Transverse colon (tissue), 4 donors: ENCODE data around the gene PPP1R37. TPM values are rescaled to one million over a fixed set of nuclear protein-coding genes. Genes with fewer than 3 reads are reported as not detected.

Source experiments
- DNase-seq: peaks from one replicate; pipeline ENCODE4 v3.0.0-alpha.2; 2019
- H3K27ac ChIP-seq, 4 donors: fragments of 200-600 bp; sonication (generic); 2 replicates each; pipeline ENCODE4 v1.5.1; 2016 to 2018; ENCODE audit warnings: inconsistent platforms in 4 of 4
- H3K27me3 ChIP-seq: fragments of 200-600 bp; sonication (generic); 2 replicates; pipeline ENCODE4 v1.5.1; 2017; ENCODE audit warnings: inconsistent platforms
- H3K36me3 ChIP-seq, 4 donors: fragments of 200-600 bp; sonication (generic); 2 replicates each; pipeline ENCODE4 v1.5.1; 2017 to 2019; ENCODE audit warnings: inconsistent platforms in 4 of 4
- H3K4me1 ChIP-seq, 4 donors: fragments of 200-600 bp; sonication (generic); 2 replicates each; pipeline ENCODE4 v1.5.1; 2017 to 2020; ENCODE audit warnings: inconsistent platforms in 4 of 4
- H3K4me3 ChIP-seq, 4 donors: fragments of 200-600 bp; sonication (generic); 1 replicate in 1 of 4; 2 replicates in 3 of 4; pipeline versions ENCODE4 v1.5.1 to v1.6.1; 2017 to 2019; ENCODE audit warnings: inconsistent platforms in 4 of 4
- H3K9me3 ChIP-seq, 2 donors: fragments of 200-600 bp; sonication (generic); 2 replicates each; pipeline ENCODE4 v1.5.1; 2017 to 2019; ENCODE audit warnings: inconsistent platforms in 2 of 2
- CTCF ChIP-seq, 5 experiments: fragments of 200-600 bp in 3 of 5; fragments of 450-650 bp in 2 of 5; sonication (generic) in 3 of 5; IDR thresholded peaks; 1 replicate in 2 of 5; 2 replicates in 3 of 5; pipeline ENCODE4 v1.5.1; 2016 to 2017; ENCODE audit warnings: antibody characterized with exemption in 5 of 5, inconsistent platforms in 3 of 5, mild to moderate bottlenecking in 2 of 5, moderate library complexity in 1 of 5
- EP300 ChIP-seq: sonication (generic); formaldehyde crosslinking; IDR thresholded peaks from one replicate; pipeline ENCODE4 v1.6.1; 2017; ENCODE audit warnings: antibody characterized with exemption, low read depth
- POLR2A ChIP-seq: fragments of 450-650 bp; IDR thresholded peaks from one replicate; pipeline ENCODE4 v1.6.1; 2016; ENCODE audit warnings: antibody characterized with exemption, mild to moderate bottlenecking, moderate library complexity
- POLR2AphosphoS5 ChIP-seq, 3 donors: sonication (generic); formaldehyde crosslinking; IDR thresholded peaks; one replicate each; pipeline ENCODE4 v1.6.1; 2016; ENCODE audit warnings: antibody characterized with exemption in 3 of 3
- WGBS, 2 donors: methylation state at CpG; one replicate each; pipeline ENCODE4 v1.1.5; 2018; ENCODE audit warnings: low coverage in 1 of 2; 5-methylcytosine and 5-hydroxymethylcytosine counted together
- in situ Hi-C, 4 donors: fragments of 200-750 bp; cut with MboI; loops; one replicate each; pipeline versions ENCODE4 v1.15.0 to v1.15.1; 2017; ENCODE audit warnings: low sequenced_read_pairs in 3 of 4, low pct_ligation_motif_present in 1 of 4, low pct_unique_long_range_greater_than_20kb in 1 of 4
- intact Hi-C: fragments of 100-400 bp; cut with DNase I; formaldehyde crosslinking; loops from one replicate; pipeline ENCODE4 v1.15.1; 2023; ENCODE audit warnings: low total_unique reads
- total RNA-seq, 4 donors: library from RNA; depleted of rRNA; stranded (reverse); fragments of >200 nt; gene quantifications; one replicate each; pipeline ENCODE4 v1.1.0, GENCODE V29; 2016

PPP1R37 gene
- total RNA-seq, 4 donors from 2014 or later, result 31.1 to 92.5 (median 45.2) TPM

DNA sequence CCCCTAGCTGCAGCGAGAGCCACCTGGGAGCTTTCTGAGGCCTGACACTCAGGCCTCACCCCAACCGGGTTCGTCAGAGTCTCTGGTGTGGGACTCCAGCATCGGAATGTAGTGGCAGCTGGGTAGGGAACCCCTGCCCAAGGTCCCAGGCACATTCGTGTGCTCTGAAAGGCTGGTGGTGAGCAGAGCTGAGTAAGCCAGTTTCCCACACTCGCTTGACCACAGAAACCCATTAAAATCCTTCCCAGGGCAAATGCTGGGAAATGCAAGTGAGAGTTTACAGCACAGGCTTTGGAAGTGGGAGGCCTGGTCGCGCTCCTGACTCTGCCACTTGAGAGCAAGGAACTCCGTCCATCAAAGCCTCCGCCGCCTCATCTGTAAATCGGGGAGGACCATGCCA lies 80.8 kb downstream of the PPP1R37 start:
- intact Hi-C loops, result no loop called here
- no peaks in the 10 kb centered on the region for H3K9me3 ChIP-seq
- no peak for DNase-seq
- H3K36me3 ChIP-seq, result no peaks in the 10 kb centered on the region
- no peaks in the 10 kb centered on the region for H3K27me3 ChIP-seq
- WGBS, 2 donors, result 65 to 88% methylated on average over 4 to 12 of the region's 12 CpGs
- in situ Hi-C loops, result no loop called here
- H3K27ac ChIP-seq, result no peak overlapping the region
- TF ChIP-seq POLR2A (no peak), POLR2AphosphoS5 (IDR thresholded peaks at IDR 0.05) (no peak), EP300 (no peak)
- H3K4me1 ChIP-seq, result peaks cover 3 to 28% (median 21%) of the 10 kb centered on the region in 4 donors
- H3K4me3 ChIP-seq, result no peak overlapping the region

- H3K4me3 ChIP-seq, result no peak overlapping the region
- 73 to 83% methylated on average over 4 to 10 of the region's 10 CpGs for WGBS, 2 donors
- H3K36me3 ChIP-seq, result no peaks in the 10 kb centered on the region
- H3K4me1 ChIP-seq, result peaks cover 5 to 42% (median 32%) of the 10 kb centered on the region in 4 donors
- no peak for TF ChIP-seq POLR2AphosphoS5 (IDR thresholded peaks at IDR 0.05)
- no peak for TF ChIP-seq POLR2A
- no peak for TF ChIP-seq CTCF (IDR thresholded peaks at IDR 0.05)
- TF ChIP-seq EP300, result no peak
- no peaks in the 10 kb centered on the region for H3K9me3 ChIP-seq
- in situ Hi-C loops, result no loop called here
- no peak for DNase-seq
- no peaks in the 10 kb centered on the region for H3K27me3 ChIP-seq
- H3K27ac ChIP-seq, result no peak overlapping the region
- intact Hi-C loops, result no loop called here
Measured at GRCh38 chr19:45175515-45176345, 82.8 kb downstream of the PPP1R37 start.

DNA sequence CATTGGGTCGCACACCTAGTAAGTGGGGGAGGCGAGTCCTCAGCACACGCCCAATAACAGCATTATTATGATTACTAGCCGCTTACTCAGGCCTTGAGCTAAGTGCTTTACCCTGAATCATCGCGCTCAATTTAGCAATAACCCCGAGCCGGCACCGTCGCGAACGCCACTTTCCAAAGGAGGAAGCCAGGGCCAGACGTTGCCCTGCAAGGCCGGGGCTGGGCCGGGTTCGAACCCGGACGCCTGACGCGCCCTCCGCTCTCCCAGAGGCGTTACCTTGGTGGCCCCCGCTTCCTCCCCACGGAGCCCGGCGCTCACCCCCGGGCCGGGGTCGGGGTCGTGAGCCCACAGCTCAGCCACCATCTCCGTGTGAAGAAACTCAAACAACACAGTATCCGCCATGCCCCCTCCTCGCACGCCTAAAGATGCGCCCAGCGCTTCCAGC lies 84.9 kb downstream of the PPP1R37 start, which contains the start of gene TRAPPC6A:
TRAPPC6A (minus strand) TSS at position 421 of the 445 bp plus-strand sequence; CDS start at position 402, 19 bp downstream.
- WGBS, 2 donors, result 0% methylated on average over 17 of the region's 36 CpGs; no CpG with 5 or more reads in 1 of the 2 donors
- Histone ChIP-seq H3K27me3 (no peaks in the 10 kb centered on the region), H3K4me3 (peak within 1 kb of the TSS; percentile 78 to 91 (median 90)), H3K27ac (peak within 1 kb of the TSS; percentile 91 to 98 (median 95)), H3K4me1 (peaks cover 11 to 34% (median 29%) of the 10 kb centered on the region in 4 donors), H3K9me3 (no peaks in the 10 kb centered on the region), H3K36me3 (no peaks in the 10 kb centered on the region)
- TF ChIP-seq CTCF (IDR thresholded peaks at IDR 0.05), result no peak
- peak; percentile 79 to 84 (median 81) for TF ChIP-seq POLR2AphosphoS5 (IDR thresholded peaks at IDR 0.05)
- no peak for TF ChIP-seq EP300
- TF ChIP-seq POLR2A, result peak; percentile 54
- in situ Hi-C loops (no loop called here), intact Hi-C loops (no loop called here)
- DNase-seq, result no peak

DNA sequence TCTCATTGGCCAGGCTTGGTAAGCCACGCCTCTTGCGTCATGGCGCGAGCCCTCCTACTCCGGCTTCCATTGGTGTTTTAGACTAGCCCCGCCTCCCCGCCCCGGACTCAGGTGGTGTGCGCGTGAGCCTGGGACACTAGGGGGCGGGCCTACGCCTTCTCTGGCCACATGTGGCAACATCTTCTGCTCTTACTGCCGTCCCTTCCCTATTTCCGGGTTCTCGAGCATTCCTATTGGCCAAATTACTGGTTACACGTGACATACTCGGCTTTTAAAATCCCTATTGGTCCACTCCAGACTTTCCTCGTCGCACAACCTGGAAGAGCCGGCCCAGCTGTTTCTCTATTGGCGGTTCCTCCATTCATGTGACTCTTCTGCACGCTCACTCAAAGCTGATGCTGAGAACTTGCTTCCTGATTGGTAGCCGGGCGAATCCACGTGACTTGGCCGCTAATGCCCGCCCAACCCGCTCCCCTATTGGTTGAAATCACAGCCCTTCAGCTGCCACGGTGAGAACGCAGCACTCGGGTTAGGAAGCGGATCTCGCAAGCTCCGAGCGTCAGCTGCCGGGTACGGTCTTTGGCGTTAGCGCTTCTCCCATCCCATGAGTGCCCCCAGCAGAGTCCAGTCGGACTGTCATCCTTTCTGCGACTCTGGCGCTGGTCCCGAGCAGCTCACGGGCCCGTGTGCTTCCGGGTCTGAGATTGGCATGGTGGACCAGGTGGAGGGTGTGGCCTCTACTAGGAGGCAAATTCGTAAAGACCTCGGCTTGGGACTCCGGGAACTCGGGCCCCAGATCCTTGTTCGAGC lies 85.5 kb downstream of the PPP1R37 start, which contains the start of gene BLOC1S3:
BLOC1S3 (plus strand) TSS at position 523 of the 810 bp plus-strand sequence. CDS start 513 bp downstream, outside the sequence.
- peaks cover 11 to 34% (median 29%) of the 10 kb centered on the region in 4 donors for H3K4me1 ChIP-seq
- WGBS, 2 donors, result 0 to 1% methylated on average over 6 to 44 of the region's 51 CpGs
- peak; percentile 100 for DNase-seq
- no peaks in the 10 kb centered on the region for H3K9me3 ChIP-seq
- in situ Hi-C loops, result no loop called here
- no peaks in the 10 kb centered on the region for H3K36me3 ChIP-seq
- H3K4me3 ChIP-seq, result peak within 1 kb of the TSS; percentile 78 to 91 (median 90)
- no peaks in the 10 kb centered on the region for H3K27me3 ChIP-seq
- intact Hi-C loops, result no loop called here
- TF ChIP-seq POLR2A (peak; percentile 77), EP300 (no peak), POLR2AphosphoS5 (IDR thresholded peaks at IDR 0.05) (peak; percentile 86 to 94 (median 93)), CTCF (IDR thresholded peaks at IDR 0.05) (peak in 4 of 5 experiments; percentile 33 to 44 (median 36))
- H3K27ac ChIP-seq, result peak within 1 kb of the TSS; percentile 91 to 98 (median 95)
